Measurements from ENCODE around the gene RARRES2. TPM values are rescaled to one million over a fixed set of nuclear protein-coding genes. Genes with fewer than 3 reads are reported as not detected.
A peak's percentile ranks its signal among the peaks of the same experiment; 100 is the strongest.

Gene RARRES2
- total and polyA plus RNA-seq, 2 of the 13 experiments (the other 11 are each of a cell fraction or from before 2014, with no cell fraction given), result 134 to 172 TPM

DNA sequence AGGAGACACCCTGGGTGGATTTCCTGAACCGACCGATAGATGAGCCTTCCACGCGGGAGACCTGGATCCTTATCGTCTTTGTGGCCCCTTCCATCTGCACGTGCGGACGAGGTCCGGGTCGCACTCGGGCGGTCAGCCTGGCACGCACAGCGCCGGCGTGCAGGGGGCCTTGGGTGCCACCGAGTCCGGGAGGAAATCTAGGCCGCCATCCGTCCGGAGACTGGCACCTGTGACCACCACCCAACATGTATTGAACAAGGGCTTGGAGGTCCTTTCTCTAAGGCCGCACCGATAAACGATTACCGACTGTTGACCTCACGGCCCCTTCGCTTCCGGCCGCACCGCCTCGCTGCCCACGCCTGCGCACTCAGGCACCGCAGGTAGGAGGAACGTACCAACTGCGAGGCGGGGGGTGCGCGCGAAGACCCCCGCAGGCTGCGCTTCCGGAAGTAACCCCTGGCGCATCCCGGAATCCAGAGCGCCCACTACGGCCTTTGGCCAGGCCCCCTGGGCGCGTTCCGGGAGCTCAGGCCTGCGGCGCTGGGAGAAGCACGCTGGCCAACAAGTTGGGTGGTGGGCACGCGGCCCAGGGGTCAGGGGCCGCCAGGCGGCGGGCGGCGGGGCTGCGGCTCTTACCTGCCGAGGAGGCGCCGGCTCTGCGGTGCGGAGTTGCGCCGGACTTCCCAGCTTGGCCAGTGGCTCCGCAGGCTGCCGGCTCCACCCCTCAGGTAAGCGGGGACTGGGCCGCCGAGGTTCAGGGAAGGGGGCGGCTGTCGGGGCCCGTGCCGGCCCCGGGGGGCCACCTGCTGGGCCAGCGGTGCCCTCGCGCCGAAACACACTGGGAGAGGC lies 18.4 kb downstream of the RARRES2 start, which contains the start of the genes ACTR3C and LRRC61 (continued):
- TF ChIP-seq ZNF556 (CRISPR knock-in tag; IDR thresholded peaks at IDR 0.05; ENCODE audit: borderline replicate concordance) (0 out of 2 replicates have a peak, but pooled peaks have one; percentile 73), MAFK (conservative IDR thresholded peaks at IDR 0.05 in 1 of 2, IDR thresholded peaks at IDR 0.05 in 1 of 2; ENCODE audit: low read length in 2 of 2) (no peak), ZKSCAN8 (CRISPR knock-in tag; IDR thresholded peaks at IDR 0.05; ENCODE audit: borderline replicate concordance) (no peak; the same call in 1 of the 2 replicates), NCOR1 (IDR thresholded peaks at IDR 0.05; ENCODE audit: borderline replicate concordance, low read length) (no peak; the same call in 1 of the 2 replicates), ZEB1 (IDR thresholded peaks at IDR 0.05; ENCODE audit: insufficient replicate concordance, low read depth) (peak; percentile 55), ZNF772 (CRISPR knock-in tag; IDR thresholded peaks at IDR 0.05) (peak; percentile 58; the same call in 1 of the 2 replicates), XBP1 (CRISPR knock-in tag; IDR thresholded peaks at IDR 0.05) (peak; percentile 18; the same call in 1 of the 2 replicates), ZMYM4 (CRISPR knock-in tag; IDR thresholded peaks at IDR 0.05) (peak; percentile 92), ATM (IDR thresholded peaks at IDR 0.05; ENCODE audit: borderline replicate concordance) (no peak), ZNF446 (CRISPR knock-in tag; IDR thresholded peaks at IDR 0.05) (peak; percentile 51; the same call in 1 of the 2 replicates), SRY (CRISPR knock-in tag; IDR thresholded peaks at IDR 0.05) (peak; percentile 93), ZNF879 (CRISPR knock-in tag; IDR thresholded peaks at IDR 0.05) (peak; percentile 69; the same call in 1 of the 2 replicates), ZNF234 (CRISPR knock-in tag; conservative IDR thresholded peaks at IDR 0.05) (peak; percentile 72; the same call in 1 of the 2 replicates), ZNF543 (CRISPR knock-in tag; IDR thresholded peaks at IDR 0.05) (peak; percentile 95; the same call in 1 of the 2 replicates), ZNF460 (CRISPR knock-in tag; IDR thresholded peaks at IDR 0.05; ENCODE audit: borderline replicate concordance) (peak; percentile 51; the same call in 1 of the 2 replicates), MYNN (CRISPR knock-in tag; IDR thresholded peaks at IDR 0.05; ENCODE audit: low read depth) (0 out of 2 replicates have a peak, but pooled peaks have one; percentile 58), NAIF1 (CRISPR knock-in tag; IDR thresholded peaks at IDR 0.05; ENCODE audit: borderline replicate concordance) (peak; percentile 94), ZNF644 (CRISPR knock-in tag; IDR thresholded peaks at IDR 0.05; ENCODE audit: low read depth) (0 out of 2 replicates have a peak, but pooled peaks have one; percentile 10), GFI1 (CRISPR knock-in tag; IDR thresholded peaks at IDR 0.05; ENCODE audit: borderline replicate concordance) (peak; percentile 93), ZNF891 (CRISPR knock-in tag; IDR thresholded peaks at IDR 0.05) (peak; percentile 84), NFKB2 (CRISPR knock-in tag; IDR thresholded peaks at IDR 0.05; ENCODE audit: borderline replicate concordance) (peak; percentile 94; the same call in 1 of the 2 replicates), ZNF230 (CRISPR knock-in tag; IDR thresholded peaks at IDR 0.05) (peak; percentile 88)
- TF ChIP-seq, protein P1, sequence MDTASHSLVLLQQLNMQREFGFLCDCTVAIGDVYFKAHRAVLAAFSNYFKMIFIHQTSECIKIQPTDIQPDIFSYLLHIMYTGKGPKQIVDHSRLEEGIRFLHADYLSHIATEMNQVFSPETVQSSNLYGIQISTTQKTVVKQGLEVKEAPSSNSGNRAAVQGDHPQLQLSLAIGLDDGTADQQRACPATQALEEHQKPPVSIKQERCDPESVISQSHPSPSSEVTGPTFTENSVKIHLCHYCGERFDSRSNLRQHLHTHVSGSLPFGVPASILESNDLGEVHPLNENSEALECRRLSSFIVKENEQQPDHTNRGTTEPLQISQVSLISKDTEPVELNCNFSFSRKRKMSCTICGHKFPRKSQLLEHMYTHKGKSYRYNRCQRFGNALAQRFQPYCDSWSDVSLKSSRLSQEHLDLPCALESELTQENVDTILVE (CRISPR knock-in tag; IDR thresholded peaks at IDR 0.05), result peak; percentile 68; the same call in 1 of the 2 replicates
- TF ChIP-seq, protein P2, sequence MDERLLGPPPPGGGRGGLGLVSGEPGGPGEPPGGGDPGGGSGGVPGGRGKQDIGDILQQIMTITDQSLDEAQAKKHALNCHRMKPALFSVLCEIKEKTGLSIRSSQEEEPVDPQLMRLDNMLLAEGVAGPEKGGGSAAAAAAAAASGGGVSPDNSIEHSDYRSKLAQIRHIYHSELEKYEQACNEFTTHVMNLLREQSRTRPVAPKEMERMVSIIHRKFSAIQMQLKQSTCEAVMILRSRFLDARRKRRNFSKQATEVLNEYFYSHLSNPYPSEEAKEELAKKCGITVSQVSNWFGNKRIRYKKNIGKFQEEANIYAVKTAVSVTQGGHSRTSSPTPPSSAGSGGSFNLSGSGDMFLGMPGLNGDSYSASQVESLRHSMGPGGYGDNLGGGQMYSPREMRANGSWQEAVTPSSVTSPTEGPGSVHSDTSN (CRISPR knock-in tag; IDR thresholded peaks at IDR 0.05), result no peak
- TF ChIP-seq, protein P3, sequence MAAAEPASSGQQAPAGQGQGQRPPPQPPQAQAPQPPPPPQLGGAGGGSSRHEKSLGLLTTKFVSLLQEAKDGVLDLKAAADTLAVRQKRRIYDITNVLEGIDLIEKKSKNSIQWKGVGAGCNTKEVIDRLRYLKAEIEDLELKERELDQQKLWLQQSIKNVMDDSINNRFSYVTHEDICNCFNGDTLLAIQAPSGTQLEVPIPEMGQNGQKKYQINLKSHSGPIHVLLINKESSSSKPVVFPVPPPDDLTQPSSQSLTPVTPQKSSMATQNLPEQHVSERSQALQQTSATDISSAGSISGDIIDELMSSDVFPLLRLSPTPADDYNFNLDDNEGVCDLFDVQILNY (CRISPR knock-in tag; conservative IDR thresholded peaks at IDR 0.05), result no peak
- TF ChIP-seq, protein P4, sequence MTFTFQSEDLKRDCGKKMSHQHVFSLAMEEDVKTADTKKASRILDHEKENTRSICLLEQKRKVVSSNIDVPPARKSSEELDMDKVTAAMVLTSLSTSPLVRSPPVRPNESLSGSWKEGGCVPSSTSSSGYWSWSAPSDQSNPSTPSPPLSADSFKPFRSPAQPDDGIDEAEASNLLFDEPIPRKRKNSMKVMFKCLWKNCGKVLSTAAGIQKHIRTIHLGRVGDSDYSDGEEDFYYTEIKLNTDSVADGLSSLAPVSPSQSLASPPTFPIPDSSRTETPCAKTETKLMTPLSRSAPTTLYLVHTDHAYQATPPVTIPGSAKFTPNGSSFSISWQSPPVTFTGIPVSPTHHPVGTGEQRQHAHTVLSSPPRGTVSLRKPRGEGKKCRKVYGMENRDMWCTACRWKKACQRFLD (CRISPR knock-in tag; IDR thresholded peaks at IDR 0.05; ENCODE audit: borderline replicate concordance), result peak; percentile 86; the same call in 1 of the 2 replicates

Measured in HepG2 (cell line).